Esophagus (tissue), 2 donors: ENCODE data around the gene YY1. TPM values are rescaled to one million over a fixed set of nuclear protein-coding genes. Genes with fewer than 3 reads are reported as not detected.
"Not testable (repeated sequence)": the region's sequence is repeated elsewhere in the genome, so short reads cannot be mapped to it uniquely, and the experiment has no call there.

Experiments
- H3K27ac ChIP-seq, 2 donors: one replicate each; pipeline ENCODE4 v1.5.1; 2013; ENCODE audit warnings: low read depth in 2 of 2, mild to moderate bottlenecking in 2 of 2, inconsistent platforms in 1 of 2, low read length in 1 of 2, moderate library complexity in 1 of 2
- H3K27me3 ChIP-seq, 2 donors: one replicate each; pipeline ENCODE4 v1.6.1; 2013; ENCODE audit warnings: low read length in 2 of 2, control low read depth in 1 of 2, mild to moderate bottlenecking in 1 of 2; ENCODE audit not compliant: insufficient read depth in 2 of 2, control insufficient read depth in 1 of 2
- H3K36me3 ChIP-seq, 2 donors: one replicate each; pipeline ENCODE4 v1.6.1; 2013; ENCODE audit warnings: low read length in 1 of 2; ENCODE audit not compliant: control insufficient read depth in 2 of 2, insufficient read depth in 2 of 2
- H3K4me1 ChIP-seq, 2 donors: one replicate each; pipeline ENCODE4 v1.6.1; 2013; ENCODE audit warnings: low read length in 1 of 2; ENCODE audit not compliant: control insufficient read depth in 2 of 2, insufficient read depth in 2 of 2
- H3K4me3 ChIP-seq, 2 donors: one replicate each; pipeline ENCODE4 v1.5.1; 2013; ENCODE audit warnings: low read length in 2 of 2, mild to moderate bottlenecking in 2 of 2, low read depth in 1 of 2, moderate library complexity in 1 of 2
- H3K9me3 ChIP-seq, 2 donors: one replicate each; pipeline ENCODE4 v1.6.1; 2013; ENCODE audit warnings: mild to moderate bottlenecking in 2 of 2, low read depth in 1 of 2, low read length in 1 of 2, moderate library complexity in 1 of 2; ENCODE audit not compliant: control insufficient read depth in 2 of 2, insufficient read depth in 1 of 2
- WGBS, 2 donors: extraction: QIAGEN DNeasy Blood & Tissue Kit; methylation state at CpG; one replicate each; pipeline ENCODE4 v1.1.7; 2013; 5-methylcytosine and 5-hydroxymethylcytosine counted together
- polyA plus RNA-seq, 2 donors: library from polyadenylated mRNA; stranded (reverse); fragments of 200-250 nt; gene quantifications; one replicate each; pipeline ENCODE4 v1.2.3, GENCODE V29; 2013
- donor health status: healthy with polysubstance abuse.
- donor health status: Bipolar disorder and iron deficiency.

Gene YY1
- polyA plus RNA-seq, 2 donors = 24.7 to 36.9 TPM

- H3K9me3 ChIP-seq = no peaks in the 10 kb centered on the region
- H3K27me3 ChIP-seq = no peaks in the 10 kb centered on the region
- peak overlapping the region; percentile 67 to 75 for H3K4me3 ChIP-seq
- peaks cover 13 to 33% of the 10 kb centered on the region in 2 donors for H3K4me1 ChIP-seq
- 7 to 18% methylated on average over 49 of the region's 49 CpGs for WGBS, 2 donors
- H3K36me3 ChIP-seq = no peaks in the 10 kb centered on the region
- peak overlapping the region; percentile 85 to 88 for H3K27ac ChIP-seq
Observed at GRCh38 chr14:100306998-100307765, 68.2 kb downstream of the YY1 start.

- Histone ChIP-seq H3K4me1 (peaks cover 13 to 35% of the 10 kb centered on the region in 2 donors), H3K9me3 (no peaks in the 10 kb centered on the region), H3K27ac (no peak overlapping the region), H3K27me3 (no peaks in the 10 kb centered on the region), H3K4me3 (no peak overlapping the region), H3K36me3 (no peaks in the 10 kb centered on the region)
- WGBS, 2 donors = 78 to 81% methylated on average over 5 of the region's 5 CpGs
Observed at GRCh38 chr14:100307766-100308426, 69.0 kb downstream of the YY1 start.

GRCh38 chr14:100308427-100308792, 69.5 kb downstream of the YY1 start:
- 82 to 83% methylated on average over 6 of the region's 6 CpGs for WGBS, 2 donors
- H3K36me3 ChIP-seq, H3K27ac ChIP-seq, H3K27me3 ChIP-seq, H3K9me3 ChIP-seq, H3K4me3 ChIP-seq: not testable (repeated sequence)
- H3K4me1 ChIP-seq = peaks cover 10 to 32% of the 10 kb centered on the region in 2 donors

- no peak overlapping the region for H3K27ac ChIP-seq
- no peak overlapping the region for H3K4me3 ChIP-seq
- H3K27me3 ChIP-seq = no peaks in the 10 kb centered on the region
- no peaks in the 10 kb centered on the region for H3K36me3 ChIP-seq
- 69 to 70% methylated on average over 8 of the region's 8 CpGs for WGBS, 2 donors
- peaks cover 5 to 33% of the 10 kb centered on the region in 2 donors for H3K4me1 ChIP-seq
- no peaks in the 10 kb centered on the region for H3K9me3 ChIP-seq
Observed at GRCh38 chr14:100309028-100309737, 70.2 kb downstream of the YY1 start.

GRCh38 chr14:100312110-100312876, 73.3 kb downstream of the YY1 start:
- H3K27me3 ChIP-seq, H3K36me3 ChIP-seq, H3K4me3 ChIP-seq, H3K27ac ChIP-seq, H3K9me3 ChIP-seq: not testable (repeated sequence)
- 36 to 41% methylated on average over 18 of the region's 18 CpGs for WGBS, 2 donors
- H3K4me1 ChIP-seq = peaks cover 0 to 29% of the 10 kb centered on the region in 2 donors

- Histone ChIP-seq H3K27ac (no peak overlapping the region), H3K9me3 (peaks cover 0 to 2% of the 10 kb centered on the region in 2 donors), H3K4me1 (peaks cover 0 to 23% of the 10 kb centered on the region in 2 donors), H3K4me3 (no peak overlapping the region), H3K36me3 (no peaks in the 10 kb centered on the region), H3K27me3 (no peaks in the 10 kb centered on the region)
- 52 to 59% methylated on average over 10 of the region's 10 CpGs for WGBS, 2 donors
Observed at GRCh38 chr14:100312877-100313400, 74.0 kb downstream of the YY1 start.

- WGBS, 2 donors = 69 to 70% methylated on average over 26 of the region's 26 CpGs
- peaks cover 0 to 21% of the 10 kb centered on the region in 2 donors for H3K4me1 ChIP-seq
- peak overlapping the region in 1 of 2 donors; percentile 22 for H3K27ac ChIP-seq
- no peaks in the 10 kb centered on the region for H3K27me3 ChIP-seq
- no peak overlapping the region for H3K4me3 ChIP-seq
- H3K9me3 ChIP-seq = peaks cover 0 to 2% of the 10 kb centered on the region in 2 donors
- no peaks in the 10 kb centered on the region for H3K36me3 ChIP-seq
Observed at GRCh38 chr14:100313464-100314230, 74.7 kb downstream of the YY1 start.

GRCh38 chr14:100314724-100315123, 75.8 kb downstream of the YY1 start:
- Histone ChIP-seq H3K9me3 (peaks cover 0 to 2% of the 10 kb centered on the region in 2 donors), H3K36me3 (no peaks in the 10 kb centered on the region), H3K4me3 (no peak overlapping the region), H3K27ac (peak overlapping the region in 1 of 2 donors; percentile 23), H3K4me1 (peaks cover 0 to 18% of the 10 kb centered on the region in 2 donors), H3K27me3 (no peaks in the 10 kb centered on the region)
- 48 to 63% methylated on average over 6 of the region's 6 CpGs for WGBS, 2 donors
